ENCODE results near the gene NUMBL.
A peak's percentile ranks its signal among the peaks of the same experiment; 100 is the strongest.
"Not testable (repeated sequence)": the region's sequence is repeated elsewhere in the genome, so short reads cannot be mapped to it uniquely, and the experiment has no call there.

Gene NUMBL

DNA sequence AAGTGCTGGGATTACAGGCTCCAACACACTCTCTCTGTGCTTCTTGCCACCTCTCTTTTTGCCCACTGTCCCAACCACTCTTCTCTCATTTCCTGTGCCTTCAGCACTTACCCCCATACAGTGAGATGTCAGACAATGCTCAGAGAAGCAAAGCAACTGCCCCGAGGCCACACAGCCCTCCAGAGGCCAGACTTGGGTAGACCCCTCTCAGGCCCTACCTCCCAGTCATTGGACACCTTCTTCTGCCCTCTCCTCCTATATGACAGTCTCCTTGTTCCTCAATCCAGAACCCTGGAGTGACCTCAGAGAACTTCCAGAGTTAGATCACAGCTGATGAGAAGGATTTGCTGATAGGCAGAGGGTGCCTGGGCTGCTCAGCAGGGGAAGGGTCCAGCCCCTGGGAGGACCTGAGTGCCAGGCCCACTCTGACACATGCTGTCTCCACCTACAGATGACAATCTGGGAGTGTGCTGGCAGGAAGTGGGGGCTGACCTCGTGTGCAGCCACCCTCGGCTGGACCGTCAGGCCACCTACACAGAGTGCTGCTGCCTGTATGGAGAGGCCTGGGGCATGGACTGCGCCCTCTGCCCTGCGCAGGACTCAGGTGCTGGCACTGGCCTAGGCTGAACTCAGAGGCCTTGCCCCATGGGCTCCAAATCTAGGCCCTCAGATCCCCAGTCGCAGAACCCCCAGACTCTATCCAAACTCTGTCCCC is 64.9 kb downstream of the NUMBL start:
- TF ChIP-seq, protein P1, sequence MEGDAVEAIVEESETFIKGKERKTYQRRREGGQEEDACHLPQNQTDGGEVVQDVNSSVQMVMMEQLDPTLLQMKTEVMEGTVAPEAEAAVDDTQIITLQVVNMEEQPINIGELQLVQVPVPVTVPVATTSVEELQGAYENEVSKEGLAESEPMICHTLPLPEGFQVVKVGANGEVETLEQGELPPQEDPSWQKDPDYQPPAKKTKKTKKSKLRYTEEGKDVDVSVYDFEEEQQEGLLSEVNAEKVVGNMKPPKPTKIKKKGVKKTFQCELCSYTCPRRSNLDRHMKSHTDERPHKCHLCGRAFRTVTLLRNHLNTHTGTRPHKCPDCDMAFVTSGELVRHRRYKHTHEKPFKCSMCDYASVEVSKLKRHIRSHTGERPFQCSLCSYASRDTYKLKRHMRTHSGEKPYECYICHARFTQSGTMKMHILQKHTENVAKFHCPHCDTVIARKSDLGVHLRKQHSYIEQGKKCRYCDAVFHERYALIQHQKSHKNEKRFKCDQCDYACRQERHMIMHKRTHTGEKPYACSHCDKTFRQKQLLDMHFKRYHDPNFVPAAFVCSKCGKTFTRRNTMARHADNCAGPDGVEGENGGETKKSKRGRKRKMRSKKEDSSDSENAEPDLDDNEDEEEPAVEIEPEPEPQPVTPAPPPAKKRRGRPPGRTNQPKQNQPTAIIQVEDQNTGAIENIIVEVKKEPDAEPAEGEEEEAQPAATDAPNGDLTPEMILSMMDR (IDR thresholded peaks at IDR 0.05; ENCODE audit: insufficient read depth, missing control alignments): no peak
- DNase-seq (ENCODE audit: insufficient read length, low spot score) (no peak), FAIRE-seq (no peak)

GRCh38 chr19:40624369-40625153 is 65.9 kb downstream of the NUMBL start:
- not testable (repeated sequence) for DNase-seq (ENCODE audit: insufficient read length, low spot score); FAIRE-seq

DNA sequence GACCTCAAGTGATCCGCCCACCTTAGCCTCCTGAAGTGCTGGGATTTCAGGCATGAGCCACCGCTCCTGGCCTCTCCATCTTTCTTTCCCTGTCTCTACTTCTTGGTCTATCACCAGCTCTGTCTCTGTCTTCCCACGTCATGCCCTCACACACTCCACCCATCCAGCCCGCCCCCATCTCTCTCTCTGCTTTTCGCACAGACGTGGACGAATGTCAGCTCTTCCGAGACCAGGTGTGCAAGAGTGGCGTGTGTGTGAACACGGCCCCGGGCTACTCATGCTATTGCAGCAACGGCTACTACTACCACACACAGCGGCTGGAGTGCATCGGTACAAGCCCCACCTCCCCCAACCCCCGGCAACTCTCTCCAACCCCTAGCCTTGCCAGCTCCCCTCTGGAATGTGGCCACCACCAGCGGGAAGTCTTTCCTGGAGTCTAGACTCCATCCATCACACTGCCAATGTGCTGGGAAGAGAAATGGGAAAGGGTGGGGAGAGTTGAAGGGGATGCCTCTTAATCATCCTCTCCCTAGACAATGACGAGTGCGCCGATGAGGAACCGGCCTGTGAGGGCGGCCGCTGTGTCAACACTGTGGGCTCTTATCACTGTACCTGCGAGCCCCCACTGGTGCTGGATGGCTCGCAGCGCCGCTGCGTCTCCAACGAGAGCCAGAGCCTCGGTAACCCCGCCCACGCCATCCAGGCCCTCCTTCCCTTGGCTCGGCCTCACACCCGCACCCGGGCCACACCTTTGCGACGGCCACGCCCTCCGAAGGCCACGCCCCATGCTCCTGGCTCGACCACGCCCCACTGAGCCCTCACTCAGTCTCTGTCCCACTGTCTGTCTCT is 66.8 kb downstream of the NUMBL start:
- FAIRE-seq: no peak
- TF ChIP-seq, protein P1 (IDR thresholded peaks at IDR 0.05; ENCODE audit: insufficient read depth, missing control alignments): no peak
- DNase-seq (ENCODE audit: insufficient read length, low spot score): peak; percentile 71

DNA sequence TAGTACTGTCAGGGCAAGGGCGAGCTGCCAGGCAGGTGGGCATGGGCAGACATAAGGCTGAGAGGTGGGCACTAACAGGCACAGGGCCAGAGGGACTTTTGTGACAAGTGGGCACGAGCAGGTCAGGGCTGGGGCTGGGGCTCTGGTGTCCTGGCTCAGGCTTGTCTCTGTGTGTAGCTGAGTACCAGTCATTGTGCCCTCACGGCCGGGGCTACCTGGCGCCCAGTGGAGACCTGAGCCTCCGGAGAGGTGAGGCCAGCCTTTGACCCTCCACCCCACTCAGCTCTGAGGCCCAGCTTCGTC is 67.7 kb downstream of the NUMBL start:
- TF ChIP-seq, protein P1 (IDR thresholded peaks at IDR 0.05; ENCODE audit: insufficient read depth, missing control alignments): no peak
- FAIRE-seq (no peak), DNase-seq (ENCODE audit: insufficient read length, low spot score) (no peak)

- DNase-seq (ENCODE audit: insufficient read length, low spot score) (no peak), FAIRE-seq (no peak)
- TF ChIP-seq, protein P1 (IDR thresholded peaks at IDR 0.05; ENCODE audit: insufficient read depth, missing control alignments): no peak
Measured at GRCh38 chr19:40621966-40622772, 68.3 kb downstream of the NUMBL start.

GRCh38 chr19:40621283-40621682 is 69.2 kb downstream of the NUMBL start:
- no peak for FAIRE-seq

More at GRCh38 chr19:40621283-40621682, 69.2 kb downstream of the NUMBL start:
- no peak for DNase-seq (ENCODE audit: insufficient read length, low spot score)
- TF ChIP-seq, protein P1 (IDR thresholded peaks at IDR 0.05; ENCODE audit: insufficient read depth, missing control alignments): no peak

Measured in D721Med (cell line).